Midbrain (tissue), 1 donor: ENCODE results near the gene MCM8.

Source experiments
- DNase-seq: peaks from one replicate; lab custom pipeline; 2025; lab: John Stamatoyannopoulos, UW

MCM8 gene

DNA sequence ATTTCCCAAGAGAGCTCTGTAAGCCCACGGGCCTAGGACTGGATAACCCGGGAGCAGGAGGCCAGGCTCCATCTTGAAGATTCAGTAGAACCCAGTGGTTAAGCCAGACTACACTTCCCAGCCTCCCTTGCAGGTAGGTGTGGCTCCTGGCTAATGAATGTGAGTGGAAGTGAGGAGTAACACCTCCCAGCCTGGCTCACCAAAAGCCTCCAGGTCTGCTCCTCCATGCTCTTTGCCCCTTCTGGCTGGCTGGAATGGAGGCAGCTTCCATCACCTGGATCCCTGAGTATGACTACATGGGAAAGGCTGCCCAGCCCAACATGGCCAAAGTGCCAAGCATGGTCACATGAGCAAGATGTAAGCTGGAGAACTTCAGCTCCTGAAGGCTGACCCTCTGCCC is 93.7 kb downstream of the MCM8 start:
- DNase-seq = no peak

DNA sequence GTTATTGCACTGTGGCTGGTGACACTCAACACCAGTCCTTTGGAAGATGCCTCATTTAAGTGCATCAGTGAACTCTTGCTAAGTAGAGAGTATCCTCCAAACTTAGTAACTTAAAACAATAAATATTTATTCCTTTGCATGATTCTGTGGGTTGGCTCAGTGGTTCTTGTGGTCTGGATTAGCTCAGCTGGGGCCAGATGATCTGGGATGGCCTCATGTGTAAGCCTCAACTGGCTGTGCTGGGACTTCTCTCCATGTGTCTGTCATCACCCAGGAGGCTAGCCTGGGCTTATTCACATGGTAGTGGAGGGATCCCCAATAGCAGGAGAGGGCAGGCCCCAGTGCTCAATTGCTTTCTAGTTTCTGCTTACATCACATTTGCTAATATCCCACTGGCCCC is 95.1 kb downstream of the MCM8 start:
- DNase-seq = no peak

- no peak for DNase-seq
These were observed 96.0 kb downstream of the MCM8 start for GRCh38 chr20:6046432-6046831.

- DNase-seq = no peak
These were observed 97.9 kb downstream of the MCM8 start for GRCh38 chr20:6048391-6048790.
